GM12801 (cell line): ENCODE data around the gene TAF10.

Experiments used
- TF ChIP-seq, protein P1 (sequence below): IDR thresholded peaks from one replicate; pipeline ENCODE4 v1.5.1; 2011; ENCODE audit warnings: control low read depth; ENCODE audit not compliant: insufficient read length; ENCODE audit errors: extremely low read depth

Gene TAF10

GRCh38 chr11:6640036-6640984 lies 28.3 kb upstream of the TAF10 start:
- TF ChIP-seq, protein P1, sequence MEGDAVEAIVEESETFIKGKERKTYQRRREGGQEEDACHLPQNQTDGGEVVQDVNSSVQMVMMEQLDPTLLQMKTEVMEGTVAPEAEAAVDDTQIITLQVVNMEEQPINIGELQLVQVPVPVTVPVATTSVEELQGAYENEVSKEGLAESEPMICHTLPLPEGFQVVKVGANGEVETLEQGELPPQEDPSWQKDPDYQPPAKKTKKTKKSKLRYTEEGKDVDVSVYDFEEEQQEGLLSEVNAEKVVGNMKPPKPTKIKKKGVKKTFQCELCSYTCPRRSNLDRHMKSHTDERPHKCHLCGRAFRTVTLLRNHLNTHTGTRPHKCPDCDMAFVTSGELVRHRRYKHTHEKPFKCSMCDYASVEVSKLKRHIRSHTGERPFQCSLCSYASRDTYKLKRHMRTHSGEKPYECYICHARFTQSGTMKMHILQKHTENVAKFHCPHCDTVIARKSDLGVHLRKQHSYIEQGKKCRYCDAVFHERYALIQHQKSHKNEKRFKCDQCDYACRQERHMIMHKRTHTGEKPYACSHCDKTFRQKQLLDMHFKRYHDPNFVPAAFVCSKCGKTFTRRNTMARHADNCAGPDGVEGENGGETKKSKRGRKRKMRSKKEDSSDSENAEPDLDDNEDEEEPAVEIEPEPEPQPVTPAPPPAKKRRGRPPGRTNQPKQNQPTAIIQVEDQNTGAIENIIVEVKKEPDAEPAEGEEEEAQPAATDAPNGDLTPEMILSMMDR = no peak

DNA sequence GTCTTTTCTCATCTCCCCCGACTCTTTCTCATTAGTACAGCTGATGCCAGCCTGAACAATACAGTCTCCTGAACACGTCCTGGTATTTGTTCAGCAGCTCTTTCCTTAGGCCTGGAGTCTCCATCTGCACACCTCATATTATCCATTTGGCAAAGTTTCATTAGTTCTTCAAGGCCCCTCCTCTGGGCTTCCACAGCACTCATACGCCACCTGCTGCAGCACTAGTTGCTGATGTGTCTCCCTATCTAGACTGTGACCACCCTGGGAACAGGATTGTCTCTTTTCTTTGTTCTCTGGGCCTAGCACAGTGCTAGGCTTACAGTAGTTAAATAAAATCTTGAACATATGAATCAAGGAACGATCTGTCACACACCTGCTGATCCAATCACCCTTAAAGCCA lies 26.4 kb upstream of the TAF10 start:
- TF ChIP-seq, protein P1 = no peak

DNA sequence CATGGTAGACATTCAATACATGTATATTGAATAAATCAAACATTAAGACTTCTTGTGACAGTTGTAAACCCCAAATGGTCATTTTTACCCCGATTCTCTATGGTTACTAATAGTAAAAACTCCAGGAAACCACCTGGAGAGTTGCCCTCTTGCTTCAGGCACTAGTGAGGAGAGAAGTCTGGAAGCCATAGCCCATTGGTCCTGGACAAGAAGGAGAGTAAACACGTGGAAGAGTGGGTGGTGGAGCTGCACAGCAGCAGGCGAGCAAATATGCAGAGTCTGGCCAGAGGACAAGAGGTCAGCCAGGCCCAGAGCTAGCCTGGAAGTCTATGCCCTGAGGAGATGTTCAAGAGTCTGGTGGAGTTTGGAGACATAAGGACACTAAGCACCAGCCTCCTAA lies 25.9 kb upstream of the TAF10 start:
- TF ChIP-seq, protein P1 = no peak

DNA sequence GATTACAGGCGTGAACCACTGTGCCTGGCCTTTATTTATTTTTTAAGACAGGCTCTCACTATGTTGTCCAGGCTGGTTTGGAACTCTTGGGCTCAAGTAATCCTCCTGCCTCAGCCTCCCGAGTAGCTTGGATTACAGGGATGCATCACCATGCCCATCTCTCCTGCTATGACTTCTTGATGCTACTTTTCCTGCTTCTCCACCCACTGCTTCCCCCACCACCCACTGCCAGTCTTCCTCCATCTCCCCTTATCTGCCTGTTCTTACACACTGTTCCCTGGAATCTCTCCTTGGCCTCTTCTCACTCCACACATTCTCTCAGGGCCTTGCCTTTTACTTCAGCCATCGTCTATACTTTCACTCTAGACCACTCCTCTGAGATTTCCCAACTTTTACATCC lies 24.5 kb upstream of the TAF10 start:
- TF ChIP-seq, protein P1 = no peak

GRCh38 chr11:6635082-6635932 lies 23.3 kb upstream of the TAF10 start:
- TF ChIP-seq, protein P1 = no peak

- TF ChIP-seq, protein P1 = no peak
Measured at GRCh38 chr11:6634534-6634933, 22.5 kb upstream of the TAF10 start.

DNA sequence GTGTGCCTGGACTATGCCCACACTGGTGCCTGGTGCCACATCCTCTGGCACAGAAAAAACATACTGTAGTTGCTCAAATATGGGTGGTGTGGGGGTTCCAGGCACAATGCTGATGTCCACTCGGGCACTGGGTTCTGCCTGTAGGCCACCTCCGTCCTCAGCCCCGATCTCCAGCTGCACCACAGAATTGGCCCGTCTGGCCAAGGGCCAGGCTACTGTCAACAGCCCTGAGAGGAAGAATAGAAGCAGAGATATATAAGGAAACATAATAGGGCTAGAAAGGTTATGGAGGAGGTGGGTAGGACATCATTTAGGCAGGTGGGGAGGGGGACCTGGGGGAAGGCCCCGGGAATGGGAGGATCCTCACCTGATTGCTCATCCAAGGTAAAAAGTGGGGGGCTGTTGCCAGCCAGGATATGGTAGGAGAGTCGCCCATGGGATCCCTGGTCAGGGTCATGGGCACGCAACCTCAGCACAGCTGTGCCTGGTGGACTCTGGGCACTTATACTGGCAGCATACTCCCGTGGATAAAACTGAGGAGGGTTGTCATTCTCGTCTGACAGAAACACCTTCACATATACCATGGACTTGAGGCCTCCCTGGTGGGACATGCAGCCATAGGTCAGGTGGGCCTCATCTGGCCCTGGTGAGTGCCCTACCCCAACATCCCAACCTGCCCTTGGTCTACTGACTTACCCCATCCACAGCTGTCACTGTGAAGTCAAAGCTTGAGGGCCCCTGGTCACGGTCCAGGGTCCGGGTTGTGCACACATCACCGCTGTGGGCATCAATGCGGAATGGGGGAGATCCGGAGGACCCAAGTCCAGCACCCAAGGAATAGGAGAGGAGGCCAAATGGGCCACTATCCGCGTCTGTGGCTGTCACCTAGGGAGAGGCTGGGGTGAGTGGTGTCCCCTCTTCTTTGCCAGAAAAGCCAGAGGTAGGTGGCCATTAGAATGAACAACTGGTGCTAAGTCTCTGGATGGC lies 21.7 kb upstream of the TAF10 start:
- TF ChIP-seq, protein P1 = no peak
